ENCODE measurements around the gene DAGLA. TPM values are rescaled to one million over a fixed set of nuclear protein-coding genes. Genes with fewer than 3 reads are reported as not detected.

The DAGLA gene
- total and polyA plus RNA-seq, 2 of the 13 experiments (the other 11 are each of a cell fraction or from before 2014, with no cell fraction given) = 2.6 to 3.9 TPM

DNA sequence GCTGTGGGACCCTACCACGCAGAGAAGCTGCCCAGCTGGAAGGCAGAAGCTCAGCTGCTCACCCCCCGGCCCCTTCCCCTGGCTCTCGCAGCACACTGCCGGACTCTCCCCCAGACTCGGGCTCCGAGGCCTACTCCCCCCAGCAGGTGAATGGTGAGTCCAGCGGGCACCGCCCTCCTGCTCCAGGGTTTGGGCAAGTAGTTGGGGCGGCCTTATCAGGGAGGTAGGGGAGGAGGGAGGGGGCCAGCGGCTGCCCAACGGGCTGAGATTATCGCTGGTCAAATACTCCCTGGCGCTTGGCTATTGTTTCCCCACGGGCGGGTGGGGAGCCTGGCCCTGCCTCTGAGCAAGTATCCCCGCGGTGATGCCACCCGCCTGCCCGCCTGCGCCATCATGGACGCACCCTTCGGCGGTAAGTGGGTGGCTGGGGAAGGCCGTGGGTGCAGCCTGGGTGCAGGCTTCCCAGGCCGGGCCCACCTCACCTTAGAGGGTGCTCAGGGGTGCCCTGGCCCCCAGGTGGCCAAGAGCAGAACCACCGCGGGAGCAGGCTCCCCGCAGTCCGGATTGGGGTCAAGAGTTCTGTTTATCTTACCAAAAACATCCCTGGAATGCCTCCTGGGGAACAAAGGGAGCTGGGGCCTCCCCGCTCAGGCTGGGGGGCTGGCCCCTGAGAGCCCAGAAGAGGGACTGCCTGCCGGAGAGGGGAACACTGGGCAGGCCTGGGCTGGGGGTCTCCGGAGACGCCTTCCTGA is 89.2 kb downstream of the DAGLA start (continued):
- TF ChIP-seq KDM5B (CRISPR knock-in tag; IDR thresholded peaks at IDR 0.05; ENCODE audit: borderline replicate concordance) = peak; percentile 82
- peak; percentile 36; the same call in 1 of the 2 replicates for TF ChIP-seq ZNF768 (CRISPR knock-in tag; IDR thresholded peaks at IDR 0.05)
- no peak for TF ChIP-seq ZNF567 (CRISPR knock-in tag; IDR thresholded peaks at IDR 0.05; ENCODE audit: borderline replicate concordance)
- no peak for TF ChIP-seq ZNF616 (CRISPR knock-in tag; IDR thresholded peaks at IDR 0.05; ENCODE audit: low read depth)
- no peak for TF ChIP-seq ZNF615 (CRISPR knock-in tag; IDR thresholded peaks at IDR 0.05; ENCODE audit: borderline replicate concordance)
- TF ChIP-seq MYC (CRISPR knock-in tag; IDR thresholded peaks at IDR 0.05; ENCODE audit: borderline replicate concordance) = no peak
- TF ChIP-seq, protein P1, sequence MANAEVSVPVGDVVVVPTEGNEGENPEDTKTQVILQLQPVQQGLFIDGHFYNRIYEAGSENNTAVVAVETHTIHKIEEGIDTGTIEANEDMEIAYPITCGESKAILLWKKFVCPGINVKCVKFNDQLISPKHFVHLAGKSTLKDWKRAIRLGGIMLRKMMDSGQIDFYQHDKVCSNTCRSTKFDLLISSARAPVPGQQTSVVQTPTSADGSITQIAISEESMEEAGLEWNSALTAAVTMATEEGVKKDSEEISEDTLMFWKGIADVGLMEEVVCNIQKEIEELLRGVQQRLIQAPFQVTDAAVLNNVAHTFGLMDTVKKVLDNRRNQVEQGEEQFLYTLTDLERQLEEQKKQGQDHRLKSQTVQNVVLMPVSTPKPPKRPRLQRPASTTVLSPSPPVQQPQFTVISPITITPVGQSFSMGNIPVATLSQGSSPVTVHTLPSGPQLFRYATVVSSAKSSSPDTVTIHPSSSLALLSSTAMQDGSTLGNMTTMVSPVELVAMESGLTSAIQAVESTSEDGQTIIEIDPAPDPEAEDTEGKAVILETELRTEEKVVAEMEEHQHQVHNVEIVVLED (CRISPR knock-in tag; IDR thresholded peaks at IDR 0.05; ENCODE audit: borderline replicate concordance) = peak; percentile 37; the same call in 1 of the 2 replicates
- no peak for TF ChIP-seq ZNF775 (CRISPR knock-in tag; IDR thresholded peaks at IDR 0.05; ENCODE audit: borderline replicate concordance)
- TF ChIP-seq ESRRA (CRISPR knock-in tag; IDR thresholded peaks at IDR 0.05; ENCODE audit: low read depth) = peak; percentile 33; the same call in 1 of the 2 replicates
- TF ChIP-seq NCOA2 (CRISPR knock-in tag; IDR thresholded peaks at IDR 0.05) = peak; percentile 79
- no peak for TF ChIP-seq RORA (CRISPR knock-in tag; IDR thresholded peaks at IDR 0.05)
- no peak for TF ChIP-seq RNF2 (conservative IDR thresholded peaks at IDR 0.05; ENCODE audit: low read depth)
- TF ChIP-seq, protein P2, sequence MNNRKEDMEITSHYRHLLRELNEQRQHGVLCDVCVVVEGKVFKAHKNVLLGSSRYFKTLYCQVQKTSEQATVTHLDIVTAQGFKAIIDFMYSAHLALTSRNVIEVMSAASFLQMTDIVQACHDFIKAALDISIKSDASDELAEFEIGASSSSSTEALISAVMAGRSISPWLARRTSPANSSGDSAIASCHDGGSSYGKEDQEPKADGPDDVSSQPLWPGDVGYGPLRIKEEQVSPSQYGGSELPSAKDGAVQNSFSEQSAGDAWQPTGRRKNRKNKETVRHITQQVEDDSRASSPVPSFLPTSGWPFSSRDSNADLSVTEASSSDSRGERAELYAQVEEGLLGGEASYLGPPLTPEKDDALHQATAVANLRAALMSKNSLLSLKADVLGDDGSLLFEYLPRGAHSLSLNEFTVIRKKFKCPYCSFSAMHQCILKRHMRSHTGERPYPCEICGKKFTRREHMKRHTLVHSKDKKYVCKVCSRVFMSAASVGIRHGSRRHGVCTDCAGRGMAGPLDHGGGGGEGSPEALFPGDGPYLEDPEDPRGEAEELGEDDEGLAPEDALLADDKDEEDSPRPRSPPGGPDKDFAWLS (CRISPR knock-in tag; IDR thresholded peaks at IDR 0.05; ENCODE audit: borderline replicate concordance) = peak; percentile 78; the same call in 1 of the 2 replicates
- TF ChIP-seq ZNF136 (CRISPR knock-in tag; IDR thresholded peaks at IDR 0.05; ENCODE audit: low read depth) = peak; percentile 60; the same call in 1 of the 2 replicates
- TF ChIP-seq, protein P3, sequence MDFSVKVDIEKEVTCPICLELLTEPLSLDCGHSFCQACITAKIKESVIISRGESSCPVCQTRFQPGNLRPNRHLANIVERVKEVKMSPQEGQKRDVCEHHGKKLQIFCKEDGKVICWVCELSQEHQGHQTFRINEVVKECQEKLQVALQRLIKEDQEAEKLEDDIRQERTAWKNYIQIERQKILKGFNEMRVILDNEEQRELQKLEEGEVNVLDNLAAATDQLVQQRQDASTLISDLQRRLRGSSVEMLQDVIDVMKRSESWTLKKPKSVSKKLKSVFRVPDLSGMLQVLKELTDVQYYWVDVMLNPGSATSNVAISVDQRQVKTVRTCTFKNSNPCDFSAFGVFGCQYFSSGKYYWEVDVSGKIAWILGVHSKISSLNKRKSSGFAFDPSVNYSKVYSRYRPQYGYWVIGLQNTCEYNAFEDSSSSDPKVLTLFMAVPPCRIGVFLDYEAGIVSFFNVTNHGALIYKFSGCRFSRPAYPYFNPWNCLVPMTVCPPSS (IDR thresholded peaks at IDR 0.05) = no peak
- TF ChIP-seq CHD4 (IDR thresholded peaks at IDR 0.05; ENCODE audit: borderline replicate concordance, low read length) = no peak
- peak; percentile 59 for TF ChIP-seq STAG1 (CRISPR knock-in tag; IDR thresholded peaks at IDR 0.05)
- no peak for TF ChIP-seq PLRG1 (conservative IDR thresholded peaks at IDR 0.05)
- TF ChIP-seq, protein P4, sequence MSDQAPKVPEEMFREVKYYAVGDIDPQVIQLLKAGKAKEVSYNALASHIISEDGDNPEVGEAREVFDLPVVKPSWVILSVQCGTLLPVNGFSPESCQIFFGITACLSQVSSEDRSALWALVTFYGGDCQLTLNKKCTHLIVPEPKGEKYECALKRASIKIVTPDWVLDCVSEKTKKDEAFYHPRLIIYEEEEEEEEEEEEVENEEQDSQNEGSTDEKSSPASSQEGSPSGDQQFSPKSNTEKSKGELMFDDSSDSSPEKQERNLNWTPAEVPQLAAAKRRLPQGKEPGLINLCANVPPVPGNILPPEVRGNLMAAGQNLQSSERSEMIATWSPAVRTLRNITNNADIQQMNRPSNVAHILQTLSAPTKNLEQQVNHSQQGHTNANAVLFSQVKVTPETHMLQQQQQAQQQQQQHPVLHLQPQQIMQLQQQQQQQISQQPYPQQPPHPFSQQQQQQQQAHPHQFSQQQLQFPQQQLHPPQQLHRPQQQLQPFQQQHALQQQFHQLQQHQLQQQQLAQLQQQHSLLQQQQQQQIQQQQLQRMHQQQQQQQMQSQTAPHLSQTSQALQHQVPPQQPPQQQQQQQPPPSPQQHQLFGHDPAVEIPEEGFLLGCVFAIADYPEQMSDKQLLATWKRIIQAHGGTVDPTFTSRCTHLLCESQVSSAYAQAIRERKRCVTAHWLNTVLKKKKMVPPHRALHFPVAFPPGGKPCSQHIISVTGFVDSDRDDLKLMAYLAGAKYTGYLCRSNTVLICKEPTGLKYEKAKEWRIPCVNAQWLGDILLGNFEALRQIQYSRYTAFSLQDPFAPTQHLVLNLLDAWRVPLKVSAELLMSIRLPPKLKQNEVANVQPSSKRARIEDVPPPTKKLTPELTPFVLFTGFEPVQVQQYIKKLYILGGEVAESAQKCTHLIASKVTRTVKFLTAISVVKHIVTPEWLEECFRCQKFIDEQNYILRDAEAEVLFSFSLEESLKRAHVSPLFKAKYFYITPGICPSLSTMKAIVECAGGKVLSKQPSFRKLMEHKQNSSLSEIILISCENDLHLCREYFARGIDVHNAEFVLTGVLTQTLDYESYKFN (CRISPR knock-in tag; conservative IDR thresholded peaks at IDR 0.05) = peak; percentile 98
- no peak; the same call in 1 of the 2 replicates for TF ChIP-seq ZFP41 (CRISPR knock-in tag; IDR thresholded peaks at IDR 0.05; ENCODE audit: borderline replicate concordance)
- TF ChIP-seq ZMYM3 (CRISPR knock-in tag; IDR thresholded peaks at IDR 0.05) = peak; percentile 65; the same call in 1 of the 2 replicates
